Measurements from ENCODE around the gene DERA. TPM values are rescaled to one million over a fixed set of nuclear protein-coding genes. Genes with fewer than 3 reads are reported as not detected.
"Not testable (repeated sequence)": the region's sequence is repeated elsewhere in the genome, so short reads cannot be mapped to it uniquely, and the experiment has no call there.

DERA gene
- total RNA-seq, 1 experiment from 2014 or later, result 22.6 TPM

DNA sequence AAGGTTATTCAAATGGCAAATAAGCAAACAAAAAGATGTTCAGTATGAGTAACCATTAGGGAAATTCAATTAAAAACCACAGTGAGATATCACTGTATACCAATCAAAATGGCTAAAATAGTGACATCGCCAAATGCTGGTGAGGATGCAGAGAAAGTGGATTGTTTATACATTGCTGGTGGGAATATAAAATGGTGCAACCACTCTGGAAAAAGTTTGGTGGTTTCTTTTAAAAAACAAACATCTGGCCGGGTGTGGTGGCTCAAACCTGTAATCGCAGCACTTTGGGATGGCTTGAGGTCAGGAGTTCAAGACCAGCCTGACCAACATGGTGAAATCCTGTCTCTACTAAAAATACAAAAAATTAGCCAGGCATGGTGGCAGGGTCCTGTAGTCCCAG lies 42.9 kb upstream of the DERA start:
- no peaks in the 10 kb centered on the region for H3K4me1 ChIP-seq (ENCODE audit: control insufficient read depth, insufficient read depth, low read length)
- H3K36me3 ChIP-seq (ENCODE audit: control insufficient read depth, insufficient read depth, low read length), result no peaks in the 10 kb centered on the region
- CTCF ChIA-PET, result no interaction called here
- DNase-seq (ENCODE audit: low read depth, low spot score) (no peak), ATAC-seq (no peak)
- BruUV-seq (replicated peaks), result no TSS peak
- TF ChIP-seq TCF7L2 (IDR thresholded peaks at IDR 0.05; ENCODE audit: low read depth, low read length), result no peak
- no peak for TF ChIP-seq POLR2AphosphoS5 (IDR thresholded peaks at IDR 0.05; ENCODE audit: low read depth, low read length)
- TF ChIP-seq, protein P1, sequence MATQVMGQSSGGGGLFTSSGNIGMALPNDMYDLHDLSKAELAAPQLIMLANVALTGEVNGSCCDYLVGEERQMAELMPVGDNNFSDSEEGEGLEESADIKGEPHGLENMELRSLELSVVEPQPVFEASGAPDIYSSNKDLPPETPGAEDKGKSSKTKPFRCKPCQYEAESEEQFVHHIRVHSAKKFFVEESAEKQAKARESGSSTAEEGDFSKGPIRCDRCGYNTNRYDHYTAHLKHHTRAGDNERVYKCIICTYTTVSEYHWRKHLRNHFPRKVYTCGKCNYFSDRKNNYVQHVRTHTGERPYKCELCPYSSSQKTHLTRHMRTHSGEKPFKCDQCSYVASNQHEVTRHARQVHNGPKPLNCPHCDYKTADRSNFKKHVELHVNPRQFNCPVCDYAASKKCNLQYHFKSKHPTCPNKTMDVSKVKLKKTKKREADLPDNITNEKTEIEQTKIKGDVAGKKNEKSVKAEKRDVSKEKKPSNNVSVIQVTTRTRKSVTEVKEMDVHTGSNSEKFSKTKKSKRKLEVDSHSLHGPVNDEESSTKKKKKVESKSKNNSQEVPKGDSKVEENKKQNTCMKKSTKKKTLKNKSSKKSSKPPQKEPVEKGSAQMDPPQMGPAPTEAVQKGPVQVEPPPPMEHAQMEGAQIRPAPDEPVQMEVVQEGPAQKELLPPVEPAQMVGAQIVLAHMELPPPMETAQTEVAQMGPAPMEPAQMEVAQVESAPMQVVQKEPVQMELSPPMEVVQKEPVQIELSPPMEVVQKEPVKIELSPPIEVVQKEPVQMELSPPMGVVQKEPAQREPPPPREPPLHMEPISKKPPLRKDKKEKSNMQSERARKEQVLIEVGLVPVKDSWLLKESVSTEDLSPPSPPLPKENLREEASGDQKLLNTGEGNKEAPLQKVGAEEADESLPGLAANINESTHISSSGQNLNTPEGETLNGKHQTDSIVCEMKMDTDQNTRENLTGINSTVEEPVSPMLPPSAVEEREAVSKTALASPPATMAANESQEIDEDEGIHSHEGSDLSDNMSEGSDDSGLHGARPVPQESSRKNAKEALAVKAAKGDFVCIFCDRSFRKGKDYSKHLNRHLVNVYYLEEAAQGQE (IDR thresholded peaks at IDR 0.05; ENCODE audit: insufficient read depth in 1 of 2, low read depth in 2 of 2, low read length in 1 of 2), result no peak
- TF ChIP-seq, protein P2, sequence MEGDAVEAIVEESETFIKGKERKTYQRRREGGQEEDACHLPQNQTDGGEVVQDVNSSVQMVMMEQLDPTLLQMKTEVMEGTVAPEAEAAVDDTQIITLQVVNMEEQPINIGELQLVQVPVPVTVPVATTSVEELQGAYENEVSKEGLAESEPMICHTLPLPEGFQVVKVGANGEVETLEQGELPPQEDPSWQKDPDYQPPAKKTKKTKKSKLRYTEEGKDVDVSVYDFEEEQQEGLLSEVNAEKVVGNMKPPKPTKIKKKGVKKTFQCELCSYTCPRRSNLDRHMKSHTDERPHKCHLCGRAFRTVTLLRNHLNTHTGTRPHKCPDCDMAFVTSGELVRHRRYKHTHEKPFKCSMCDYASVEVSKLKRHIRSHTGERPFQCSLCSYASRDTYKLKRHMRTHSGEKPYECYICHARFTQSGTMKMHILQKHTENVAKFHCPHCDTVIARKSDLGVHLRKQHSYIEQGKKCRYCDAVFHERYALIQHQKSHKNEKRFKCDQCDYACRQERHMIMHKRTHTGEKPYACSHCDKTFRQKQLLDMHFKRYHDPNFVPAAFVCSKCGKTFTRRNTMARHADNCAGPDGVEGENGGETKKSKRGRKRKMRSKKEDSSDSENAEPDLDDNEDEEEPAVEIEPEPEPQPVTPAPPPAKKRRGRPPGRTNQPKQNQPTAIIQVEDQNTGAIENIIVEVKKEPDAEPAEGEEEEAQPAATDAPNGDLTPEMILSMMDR (IDR thresholded peaks at IDR 0.05), result no peak
- no peak for TF ChIP-seq SIN3A (IDR thresholded peaks at IDR 0.05; ENCODE audit: borderline replicate concordance, insufficient read depth, low read depth, low read length)
- no peaks in the 10 kb centered on the region for H3K27me3 ChIP-seq (ENCODE audit: control insufficient read depth, insufficient read depth, low read length)
- no peaks in the 10 kb centered on the region for H3K9me3 ChIP-seq (ENCODE audit: control insufficient read depth, insufficient read depth, low read depth, low read length)
- in situ Hi-C loops (cut with HindIII; ENCODE audit: low pct_unique_long_range_greater_than_20kb, low sequenced_read_pairs), result no loop called here
- POLR2A ChIA-PET, result no interaction called here
- no peak overlapping the region for H3K4me3 ChIP-seq (ENCODE audit: low read depth in 2 of 2, low read length in 2 of 2)
- H3K27ac ChIP-seq (ENCODE audit: low read length), result no peak overlapping the region
- intact Hi-C loops (cut with micrococcal nuclease; ENCODE audit: unreplicated experiment), result no loop called here

DNA sequence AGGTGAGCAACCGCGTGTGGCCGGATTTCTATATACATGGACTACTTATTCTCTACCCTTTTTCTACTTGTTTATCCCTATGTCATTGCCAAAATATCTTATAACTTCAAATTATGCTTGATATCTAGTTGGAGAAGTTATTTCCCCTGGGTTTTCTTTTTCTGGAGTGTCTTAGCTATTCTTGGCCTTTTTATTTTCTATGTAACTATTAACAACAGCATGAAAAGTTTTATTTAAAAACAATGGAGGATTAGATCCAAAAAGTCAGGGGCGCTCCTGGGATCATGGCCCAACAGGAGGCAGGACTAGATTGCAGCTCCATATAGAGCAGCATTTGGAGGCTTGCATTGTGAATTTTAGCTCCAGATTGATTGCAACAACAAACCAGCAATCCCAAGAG lies 37.6 kb upstream of the DERA start:
- ChIA-PET POLR2A (no interaction called here), CTCF (interaction anchor here (0.7 kb wide), 1 partner anchor 409 kb away, joined by 6 read pairs; no protein-coding TSS in a partner anchor)
- intact Hi-C loops (cut with micrococcal nuclease; ENCODE audit: unreplicated experiment), result no loop called here
- Histone ChIP-seq H3K4me3 (ENCODE audit: low read depth in 2 of 2, low read length in 2 of 2) (no peak overlapping the region), H3K9me3 (ENCODE audit: control insufficient read depth, insufficient read depth, low read depth, low read length) (no peaks in the 10 kb centered on the region), H3K4me1 (ENCODE audit: control insufficient read depth, insufficient read depth, low read length) (no peaks in the 10 kb centered on the region), H3K27me3 (ENCODE audit: control insufficient read depth, insufficient read depth, low read length) (no peaks in the 10 kb centered on the region), H3K36me3 (ENCODE audit: control insufficient read depth, insufficient read depth, low read length) (no peaks in the 10 kb centered on the region), H3K27ac (ENCODE audit: low read length) (no peak overlapping the region)
- TF ChIP-seq, protein P2 (IDR thresholded peaks at IDR 0.05), result no peak
- no peak for TF ChIP-seq POLR2AphosphoS5 (IDR thresholded peaks at IDR 0.05; ENCODE audit: low read depth, low read length)
- no peak for TF ChIP-seq SIN3A (IDR thresholded peaks at IDR 0.05; ENCODE audit: borderline replicate concordance, insufficient read depth, low read depth, low read length)
- TF ChIP-seq TCF7L2 (IDR thresholded peaks at IDR 0.05; ENCODE audit: low read depth, low read length), result no peak
- TF ChIP-seq, protein P1 (IDR thresholded peaks at IDR 0.05; ENCODE audit: insufficient read depth in 1 of 2, low read depth in 2 of 2, low read length in 1 of 2), result no peak
- DNase-seq (ENCODE audit: low read depth, low spot score), result no peak
- no TSS peak for BruUV-seq (replicated peaks)
- in situ Hi-C loops (cut with HindIII; ENCODE audit: low pct_unique_long_range_greater_than_20kb, low sequenced_read_pairs), result no loop called here
- ATAC-seq, result no peak

DNA sequence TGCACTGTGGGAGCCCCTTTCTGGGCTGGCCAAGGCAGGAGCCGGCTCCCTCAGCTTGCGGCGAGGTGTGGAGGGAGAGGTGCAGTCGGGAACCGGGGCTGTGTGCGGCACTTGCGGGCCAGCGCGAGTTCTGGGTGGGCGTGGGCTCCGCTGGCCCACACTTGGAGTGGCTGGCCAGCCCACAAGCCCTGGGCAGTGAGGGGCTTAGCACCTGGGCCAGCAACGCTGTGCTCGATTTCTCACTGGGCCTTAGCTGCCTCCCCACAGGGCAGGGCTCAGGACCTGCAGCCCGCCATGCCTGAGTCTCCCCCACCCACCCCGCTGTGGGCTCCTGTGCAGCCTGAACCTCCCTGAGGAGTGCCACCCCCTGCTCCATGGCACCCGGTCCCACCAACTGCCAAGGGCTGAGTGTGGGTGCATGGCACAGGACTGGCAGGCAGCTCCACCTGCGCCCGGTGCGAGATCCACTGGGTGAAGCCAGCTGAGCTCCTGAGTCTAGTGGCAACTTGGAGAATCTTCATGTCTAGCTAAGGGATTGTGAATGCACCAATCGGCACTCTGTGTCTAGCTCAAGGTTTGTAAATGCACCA lies 36.5 kb upstream of the DERA start:
- ATAC-seq; intact Hi-C loops (cut with micrococcal nuclease; ENCODE audit: unreplicated experiment); H3K27me3 ChIP-seq (ENCODE audit: control insufficient read depth, insufficient read depth, low read length); CTCF ChIA-PET; DNase-seq (ENCODE audit: low read depth, low spot score); H3K27ac ChIP-seq (ENCODE audit: low read length); in situ Hi-C loops (cut with HindIII; ENCODE audit: low pct_unique_long_range_greater_than_20kb, low sequenced_read_pairs); H3K4me1 ChIP-seq (ENCODE audit: control insufficient read depth, insufficient read depth, low read length); POLR2A ChIA-PET; H3K4me3 ChIP-seq (ENCODE audit: low read depth in 2 of 2, low read length in 2 of 2); BruUV-seq (replicated peaks); H3K36me3 ChIP-seq (ENCODE audit: control insufficient read depth, insufficient read depth, low read length); H3K9me3 ChIP-seq (ENCODE audit: control insufficient read depth, insufficient read depth, low read depth, low read length): not testable (repeated sequence)

All from Panc1 (cell line).